ENCODE measurements around the gene MAGI2.

MAGI2 gene

DNA sequence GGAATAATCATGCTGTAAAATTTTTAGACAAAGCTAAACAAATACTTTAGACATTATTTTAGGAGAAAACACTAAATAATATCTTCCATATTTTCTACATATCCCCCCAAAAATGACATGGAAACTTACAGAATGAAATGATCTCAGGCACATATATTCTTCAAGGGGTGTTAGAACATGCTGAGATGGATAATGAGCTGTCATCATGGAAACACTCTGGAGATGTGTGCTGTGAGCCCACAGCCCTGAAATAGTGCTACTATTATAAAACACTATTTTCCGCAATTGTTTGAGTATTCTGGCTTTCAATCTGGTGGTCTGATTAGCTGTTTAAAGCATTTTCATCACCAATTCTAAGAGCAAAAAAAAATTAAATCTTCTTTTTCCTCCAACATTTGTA is 1269.2 kb downstream of the MAGI2 start:
- Histone ChIP-seq H2AFZ (ENCODE audit: low read depth, low read length) (no peak overlapping the region), H4K20me1 (ENCODE audit: insufficient read depth, low read length) (no peaks in the 10 kb centered on the region), H3K36me3 (ENCODE audit: insufficient read depth, low read length) (no peaks in the 10 kb centered on the region), H3K4me1 (ENCODE audit: insufficient read depth, low read length) (no peaks in the 10 kb centered on the region), H3K9me3 (ENCODE audit: insufficient read depth, low read length, severe bottlenecking) (no peaks in the 10 kb centered on the region), H3K79me2 (ENCODE audit: insufficient read depth, low read length) (no peaks in the 10 kb centered on the region), H3K27ac (ENCODE audit: low read length) (no peak overlapping the region), H3K9ac (ENCODE audit: low read depth, low read length) (no peak overlapping the region), H3K4me2 (ENCODE audit: insufficient read depth, low read length) (no peak overlapping the region), H3K4me3 (ENCODE audit: low read depth in 1 of 2, low read length in 2 of 2) (no peak overlapping the region), H3K27me3 (ENCODE audit: insufficient read depth, low read length, poor library complexity) (peaks cover 2% of the 10 kb centered on the region)
- DNase-seq: no peak
- no peak for TF ChIP-seq EZH2 (IDR thresholded peaks at IDR 0.05; ENCODE audit: borderline replicate concordance, low read depth, low read length, severe bottlenecking)
- TF ChIP-seq, protein P1, sequence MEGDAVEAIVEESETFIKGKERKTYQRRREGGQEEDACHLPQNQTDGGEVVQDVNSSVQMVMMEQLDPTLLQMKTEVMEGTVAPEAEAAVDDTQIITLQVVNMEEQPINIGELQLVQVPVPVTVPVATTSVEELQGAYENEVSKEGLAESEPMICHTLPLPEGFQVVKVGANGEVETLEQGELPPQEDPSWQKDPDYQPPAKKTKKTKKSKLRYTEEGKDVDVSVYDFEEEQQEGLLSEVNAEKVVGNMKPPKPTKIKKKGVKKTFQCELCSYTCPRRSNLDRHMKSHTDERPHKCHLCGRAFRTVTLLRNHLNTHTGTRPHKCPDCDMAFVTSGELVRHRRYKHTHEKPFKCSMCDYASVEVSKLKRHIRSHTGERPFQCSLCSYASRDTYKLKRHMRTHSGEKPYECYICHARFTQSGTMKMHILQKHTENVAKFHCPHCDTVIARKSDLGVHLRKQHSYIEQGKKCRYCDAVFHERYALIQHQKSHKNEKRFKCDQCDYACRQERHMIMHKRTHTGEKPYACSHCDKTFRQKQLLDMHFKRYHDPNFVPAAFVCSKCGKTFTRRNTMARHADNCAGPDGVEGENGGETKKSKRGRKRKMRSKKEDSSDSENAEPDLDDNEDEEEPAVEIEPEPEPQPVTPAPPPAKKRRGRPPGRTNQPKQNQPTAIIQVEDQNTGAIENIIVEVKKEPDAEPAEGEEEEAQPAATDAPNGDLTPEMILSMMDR (IDR thresholded peaks at IDR 0.05; ENCODE audit: borderline replicate concordance, extremely low read depth, low read length, poor library complexity, severe bottlenecking): no peak
- no peak for ATAC-seq (ENCODE audit: insufficient read depth, low read depth)

DNA sequence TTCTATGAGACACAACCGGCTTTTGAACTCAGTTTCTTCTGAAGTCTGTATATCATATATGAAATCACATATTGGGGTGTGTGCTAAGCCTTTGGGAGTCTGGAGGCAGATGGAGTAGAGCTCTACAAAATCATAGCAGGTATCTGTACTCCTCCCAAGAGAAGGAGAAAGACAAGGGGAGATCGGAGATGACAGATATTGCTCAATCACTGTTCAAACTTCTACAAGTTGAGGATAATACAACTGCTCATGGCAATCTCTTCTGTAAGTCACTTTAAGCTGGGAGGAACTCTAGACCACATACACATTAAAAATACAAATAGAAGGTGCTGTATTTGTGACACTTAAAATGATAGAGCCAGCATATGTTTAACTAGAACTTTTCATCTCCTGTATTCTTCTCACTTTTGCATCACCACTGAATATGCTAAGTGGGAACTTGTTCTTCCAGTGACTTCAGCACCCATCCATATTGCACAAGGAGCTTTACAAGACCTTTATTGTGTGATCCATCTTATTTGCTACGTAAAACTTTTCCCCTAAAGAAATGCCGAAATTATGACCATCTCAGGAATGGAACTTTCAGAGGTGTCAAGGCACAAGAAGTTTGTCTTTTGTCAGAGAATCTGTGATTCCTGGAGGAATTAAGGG is 1273.5 kb downstream of the MAGI2 start:
- TF ChIP-seq, protein P1 (IDR thresholded peaks at IDR 0.05; ENCODE audit: borderline replicate concordance, extremely low read depth, low read length, poor library complexity, severe bottlenecking): no peak
- TF ChIP-seq EZH2 (IDR thresholded peaks at IDR 0.05; ENCODE audit: borderline replicate concordance, low read depth, low read length, severe bottlenecking): no peak
- no peaks in the 10 kb centered on the region for H3K79me2 ChIP-seq (ENCODE audit: insufficient read depth, low read length)
- ATAC-seq (ENCODE audit: insufficient read depth, low read depth) (no peak), DNase-seq (no peak)
- no peak overlapping the region for H3K9ac ChIP-seq (ENCODE audit: low read depth, low read length)
- no peaks in the 10 kb centered on the region for H4K20me1 ChIP-seq (ENCODE audit: insufficient read depth, low read length)
- H3K27ac ChIP-seq (ENCODE audit: low read length): no peak overlapping the region
- no peak overlapping the region for H3K4me3 ChIP-seq (ENCODE audit: low read depth in 1 of 2, low read length in 2 of 2)
- no peaks in the 10 kb centered on the region for H3K27me3 ChIP-seq (ENCODE audit: insufficient read depth, low read length, poor library complexity)
- no peak overlapping the region for H3K4me2 ChIP-seq (ENCODE audit: insufficient read depth, low read length)
- no peaks in the 10 kb centered on the region for H3K36me3 ChIP-seq (ENCODE audit: insufficient read depth, low read length)
- no peaks in the 10 kb centered on the region for H3K9me3 ChIP-seq (ENCODE audit: insufficient read depth, low read length, severe bottlenecking)
- H3K4me1 ChIP-seq (ENCODE audit: insufficient read depth, low read length): no peaks in the 10 kb centered on the region
- H2AFZ ChIP-seq (ENCODE audit: low read depth, low read length): no peak overlapping the region

DNA sequence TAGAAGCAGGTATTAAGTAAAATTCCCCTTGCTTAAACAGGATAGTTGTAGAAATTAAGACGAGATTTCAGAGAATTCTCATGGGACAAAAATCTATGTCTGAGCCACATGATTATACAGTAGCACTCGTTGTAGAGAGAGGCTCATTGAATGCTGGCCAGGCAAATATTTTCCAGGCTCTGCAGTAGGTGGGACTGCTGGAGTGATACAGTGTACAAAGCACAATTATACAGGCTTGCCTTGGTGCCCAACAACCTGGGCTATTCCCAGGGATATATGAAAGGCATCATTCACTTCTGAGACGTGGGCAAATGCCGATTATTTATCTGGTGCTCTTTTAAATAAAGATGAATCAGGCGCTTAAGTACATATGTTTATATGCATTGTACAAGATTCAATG is 1274.3 kb downstream of the MAGI2 start:
- H2AFZ ChIP-seq (ENCODE audit: low read depth, low read length): no peak overlapping the region
- TF ChIP-seq, protein P1 (IDR thresholded peaks at IDR 0.05; ENCODE audit: borderline replicate concordance, extremely low read depth, low read length, poor library complexity, severe bottlenecking): no peak
- no peak for TF ChIP-seq EZH2 (IDR thresholded peaks at IDR 0.05; ENCODE audit: borderline replicate concordance, low read depth, low read length, severe bottlenecking)
- no peak overlapping the region for H3K9ac ChIP-seq (ENCODE audit: low read depth, low read length)
- no peak overlapping the region for H3K4me2 ChIP-seq (ENCODE audit: insufficient read depth, low read length)
- no peak for DNase-seq
- H3K4me1 ChIP-seq (ENCODE audit: insufficient read depth, low read length): no peaks in the 10 kb centered on the region
- ATAC-seq (ENCODE audit: insufficient read depth, low read depth): no peak
- H3K27me3 ChIP-seq (ENCODE audit: insufficient read depth, low read length, poor library complexity): no peaks in the 10 kb centered on the region
- H3K79me2 ChIP-seq (ENCODE audit: insufficient read depth, low read length): no peaks in the 10 kb centered on the region
- H3K36me3 ChIP-seq (ENCODE audit: insufficient read depth, low read length): no peaks in the 10 kb centered on the region
- no peak overlapping the region for H3K4me3 ChIP-seq (ENCODE audit: low read depth in 1 of 2, low read length in 2 of 2)
- no peak overlapping the region for H3K27ac ChIP-seq (ENCODE audit: low read length)
- no peaks in the 10 kb centered on the region for H4K20me1 ChIP-seq (ENCODE audit: insufficient read depth, low read length)
- H3K9me3 ChIP-seq (ENCODE audit: insufficient read depth, low read length, severe bottlenecking): no peaks in the 10 kb centered on the region

Measured in DND-41 (cell line).